Endothelial cell of umbilical vein (primary cell): ENCODE data around the gene CCDC186. TPM values are rescaled to one million over a fixed set of nuclear protein-coding genes. Genes with fewer than 3 reads are reported as not detected.

Experiments
- BruUV-seq: library from RNA; stranded (reverse); fragments of 400-500 nt; replicated peaks from 2 replicates; lab custom pipeline; 2021; lab: Mats Ljungman, UMichigan
- CTCF ChIA-PET: fragments of 300-600, 350-600 bp; sonication (Branson Sonifier 250); formaldehyde crosslinking; loops from one replicate; lab custom pipeline; 2021; ENCODE audit warnings: antibody characterized with exemption, inconsistent platforms; lab: Charles Lee
- POLR2A ChIA-PET: fragments of 300-600, 350-600 bp; sonication (Branson Sonifier 250); formaldehyde crosslinking; loops from one replicate; lab custom pipeline; 2021; ENCODE audit warnings: antibody characterized with exemption, inconsistent platforms; lab: Charles Lee
- DNase-seq: peaks from one replicate; pipeline ENCODE4 v3.0.0-alpha.2; 2011; ENCODE audit warnings: low read depth, low spot score
- FAIRE-seq: peaks from 2 replicates; lab custom pipeline; 2011; peaks lifted over from hg19 to GRCh38; lab: Jason Lieb, UNC
- H2AFZ ChIP-seq: 2 replicates; pipeline ENCODE4 v1.6.0; 2012; ENCODE audit warnings: low read depth, low read length, control low read depth, inconsistent platforms
- H3K27ac ChIP-seq: 2 replicates; pipeline ENCODE4 v1.5.1; 2011; ENCODE audit warnings: low read depth, mild to moderate bottlenecking, control low read depth, low read length, moderate library complexity; ENCODE audit not compliant: insufficient read depth
- H3K27me3 ChIP-seq, 2 experiments: 2 replicates each; pipeline versions ENCODE4 v1.6.0 to v1.6.1; 2011; ENCODE audit warnings: low read length in 2 of 2, mixed read lengths in 1 of 2; ENCODE audit not compliant: control insufficient read depth in 2 of 2, insufficient read depth in 2 of 2
- H3K36me3 ChIP-seq, 2 experiments: 2 replicates in 1 of 2; 3 replicates in 1 of 2; pipeline ENCODE4 v1.5.1; 2011; ENCODE audit warnings: low read length in 2 of 2, mild to moderate bottlenecking in 1 of 2, moderate library complexity in 1 of 2; ENCODE audit not compliant: control insufficient read depth in 2 of 2, insufficient read depth in 2 of 2; ENCODE audit errors: extremely low read depth in 1 of 2
- H3K4me1 ChIP-seq: 3 replicates; pipeline ENCODE4 v1.5.1; 2011; ENCODE audit warnings: mild to moderate bottlenecking, low read length; ENCODE audit not compliant: control insufficient read depth, insufficient read depth; ENCODE audit errors: extremely low read depth
- H3K4me2 ChIP-seq: 2 replicates; pipeline ENCODE4 v1.6.1; 2011; ENCODE audit warnings: low read length, control low read depth, mixed read lengths; ENCODE audit not compliant: insufficient read depth
- H3K4me3 ChIP-seq, 3 experiments: fragments of 200-600 bp in 1 of 3; sonication (generic), shearing (Covaris generic) in 1 of 3; replicated peaks in 1 of 3; 2 replicates each; pipeline ENCODE4 v1.5.1; 2011 to 2016; ENCODE audit warnings: control low read depth in 3 of 3, low read length in 3 of 3, mild to moderate bottlenecking in 2 of 3, inconsistent platforms in 1 of 3, low read depth in 1 of 3, moderate library complexity in 1 of 3; ENCODE audit not compliant: insufficient read depth in 1 of 3
- H3K79me2 ChIP-seq: 2 replicates; pipeline ENCODE4 v1.6.0; 2012; ENCODE audit warnings: low read length, inconsistent platforms; ENCODE audit not compliant: control insufficient read depth, insufficient read depth
- H3K9ac ChIP-seq: replicated peaks from 2 replicates; pipeline ENCODE3; 2011; ENCODE audit warnings: low read length, control low read depth; ENCODE audit not compliant: insufficient read depth; ENCODE audit errors: extremely low read depth
- H3K9me1 ChIP-seq: replicated peaks from 3 replicates; pipeline ENCODE4 v1.6.0; 2011; ENCODE audit warnings: mild to moderate bottlenecking, low read length; ENCODE audit not compliant: control insufficient read depth, insufficient read depth; ENCODE audit errors: extremely low read depth
- H3K9me3 ChIP-seq: replicated peaks from 2 replicates; pipeline ENCODE4 v1.5.1; 2012; ENCODE audit warnings: low read length, inconsistent platforms; ENCODE audit not compliant: control insufficient read depth, insufficient read depth
- H4K20me1 ChIP-seq: replicated peaks from 2 replicates; pipeline ENCODE3; 2011; ENCODE audit warnings: mild to moderate bottlenecking, low read length; ENCODE audit not compliant: control insufficient read depth, insufficient read depth; ENCODE audit errors: extremely low read depth
- CTCF ChIP-seq, 2 donors: IDR thresholded peaks; 1 replicate in 1 of 2; 2 replicates in 1 of 2; pipeline ENCODE4 v1.5.1; 2011; ENCODE audit warnings: low read length in 2 of 2, mild to moderate bottlenecking in 2 of 2, moderate library complexity in 2 of 2, control low read depth in 1 of 2, inconsistent platforms in 1 of 2, low read depth in 1 of 2; ENCODE audit not compliant: insufficient read depth in 1 of 2; ENCODE audit errors: extremely low read depth in 1 of 2
- EZH2 ChIP-seq: IDR thresholded peaks from 2 replicates; pipeline ENCODE4 v1.6.1; 2012; ENCODE audit warnings: borderline replicate concordance, low read depth, mild to moderate bottlenecking, moderate library complexity, low read length, inconsistent platforms; ENCODE audit not compliant: severe bottlenecking
- FOS ChIP-seq: IDR thresholded peaks from 2 replicates; pipeline ENCODE4 v1.6.1; 2011; ENCODE audit warnings: mild to moderate bottlenecking, low read length, moderate library complexity, borderline replicate concordance; ENCODE audit not compliant: insufficient read depth
- GATA2 ChIP-seq: IDR thresholded peaks from 2 replicates; pipeline ENCODE4 v1.7.0; 2011; ENCODE audit warnings: low read depth, mild to moderate bottlenecking, moderate library complexity, mixed read lengths, low read length; ENCODE audit not compliant: insufficient read length, insufficient read depth
- JUN ChIP-seq: IDR thresholded peaks from 2 replicates; pipeline ENCODE4 v1.6.1; 2011; ENCODE audit warnings: borderline replicate concordance, low read depth; ENCODE audit not compliant: insufficient read length, insufficient read depth
- MAX ChIP-seq: IDR thresholded peaks from 2 replicates; pipeline ENCODE4 v1.6.1; 2011; ENCODE audit not compliant: insufficient read depth, insufficient read length
- MYC ChIP-seq: IDR thresholded peaks from one replicate; pipeline ENCODE4 v1.6.1; 2011; ENCODE audit warnings: mild to moderate bottlenecking, low read depth, low read length
- POLR2A ChIP-seq: IDR thresholded peaks from 2 replicates; pipeline ENCODE4 v1.6.1; 2012; ENCODE audit warnings: low read depth, mild to moderate bottlenecking, control low read depth, low read length
- POLR2AphosphoS5 ChIP-seq: IDR thresholded peaks from 2 replicates; pipeline ENCODE4 v1.6.1; 2012; ENCODE audit warnings: low read depth, mild to moderate bottlenecking, control low read depth, low read length, moderate library complexity; ENCODE audit not compliant: insufficient read depth
- dilution Hi-C: fragments of 300-500 bp; cut with MboI; formaldehyde crosslinking; loops from one replicate; pipeline ENCODE4 v1.15.0; 2019; ENCODE audit warnings: low sequenced_read_pairs; ENCODE audit not compliant: extremely low pct_ligation_motif_present
- intact Hi-C: fragments of 100-400 bp; cut with micrococcal nuclease; formaldehyde crosslinking; loops from one replicate; pipeline ENCODE4 v1.10.0; 2022
- polyA plus RNA-seq, 4 experiments: library from polyadenylated mRNA; depleted of rRNA in 3 of 4; stranded (reverse) in 3 of 4; unstranded in 1 of 4; fragments of >200 nt; gene quantifications; 2 replicates each; pipeline versions ENCODE4 v1.2.1 to v1.2.3, GENCODE V29; 2011 to 2012; ENCODE audit warnings: missing spikeins in 1 of 4
- total RNA-seq: library from RNA; stranded (reverse); gene quantifications from 2 replicates; pipeline ENCODE4 v1.2.3, GENCODE V29; 2021

CCDC186 gene
- total and polyA plus RNA-seq, 2 donors (not counting 3 experiments of a cell fraction or from before 2014, with no cell fraction given) = 1.8 to 13.4 TPM

- Histone ChIP-seq H2AFZ (no peak overlapping the region), H3K9me3 (no peaks in the 10 kb centered on the region), H3K27me3 (peaks cover 0 to 4% of the 10 kb centered on the region in 2 experiments), H3K9ac (no peak overlapping the region), H3K4me3 (no peak overlapping the region), H3K27ac (no peak overlapping the region), H3K79me2 (no peaks in the 10 kb centered on the region), H3K36me3 (no peaks in the 10 kb centered on the region), H3K4me1 (peaks cover 6% of the 10 kb centered on the region), H3K9me1 (no peaks in the 10 kb centered on the region), H4K20me1 (no peaks in the 10 kb centered on the region), H3K4me2 (no peak overlapping the region)
- dilution Hi-C loops = no loop called here
- no TSS peak for BruUV-seq
- ChIA-PET CTCF (no interaction called here), POLR2A (no interaction called here)
- TF ChIP-seq MAX (no peak), CTCF (IDR thresholded peaks at IDR 0.05; ENCODE audit: extremely low read depth in 1 of 2, insufficient read depth in 1 of 2, low read depth in 1 of 2, low read length in 2 of 2) (no peak), GATA2 (no peak), EZH2 (no peak), JUN (no peak), POLR2AphosphoS5 (no peak), POLR2A (no peak), FOS (no peak), MYC (no peak)
- FAIRE-seq (no peak), DNase-seq (no peak)
- intact Hi-C loops = no loop called here
Measured at GRCh38 chr10:114095559-114096337, 78.3 kb downstream of the CCDC186 start.
